ENCODE data around the gene ZNG1F. TPM values are rescaled to one million over a fixed set of nuclear protein-coding genes. Genes with fewer than 3 reads are reported as not detected.
A peak's percentile ranks its signal among the peaks of the same experiment; 100 is the strongest.
"Not testable (repeated sequence)": the region's sequence is repeated elsewhere in the genome, so short reads cannot be mapped to it uniquely, and the experiment has no call there.

ZNG1F gene
- total RNA-seq, 1 experiment from 2014 or later, result 6.9 TPM

DNA sequence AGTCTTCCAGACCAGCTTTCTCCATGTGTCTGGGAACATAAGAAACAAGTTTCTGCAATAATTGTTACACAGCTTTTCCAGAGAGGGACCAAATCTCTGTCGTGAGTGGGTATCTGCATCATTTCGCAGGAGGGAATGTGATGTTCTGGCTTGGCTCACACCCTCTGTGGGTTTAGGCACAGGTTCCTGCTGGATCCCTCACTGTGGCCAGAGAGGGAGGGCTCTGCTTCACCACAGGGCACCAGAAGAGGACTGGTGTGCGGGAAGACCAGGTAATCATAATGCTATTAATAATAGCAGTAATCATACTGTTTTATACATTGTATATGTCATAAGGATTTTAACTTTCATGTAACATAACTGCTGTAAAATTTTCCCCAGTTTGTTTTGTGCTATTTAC, 41.3 kb upstream of the ZNG1F start:
- H3F3A ChIP-seq (ENCODE audit: low read length, unreplicated experiment); POLR2A ChIA-PET (ENCODE audit: unreplicated experiment); H4K20me1 ChIP-seq (ENCODE audit: low read length); intact Hi-C loops (cut with micrococcal nuclease); H3K4me2 ChIP-seq (ENCODE audit: low read length); H3K27me3 ChIP-seq (ENCODE audit: low read length); BruUV-seq (replicated peaks); H3K79me2 ChIP-seq (ENCODE audit: low read length); H3K36me3 ChIP-seq (ENCODE audit: low read depth, low read length); H2AFZ ChIP-seq (ENCODE audit: low read length); H3K4me1 ChIP-seq (ENCODE audit: insufficient read depth, low read length); H3K9ac ChIP-seq (ENCODE audit: low read length); H3K9me2 ChIP-seq (replicated peaks; ENCODE audit: low read length); H3K9me3 ChIP-seq (ENCODE audit: low read length); H3K4me3 ChIP-seq (ENCODE audit: low read length); H3K27ac ChIP-seq (ENCODE audit: low read length); CTCF ChIA-PET: not testable (repeated sequence)
- DNase-seq (peak; percentile 2), ATAC-seq (peak; percentile 31; the same call in 1 of the 2 replicates)

DNA sequence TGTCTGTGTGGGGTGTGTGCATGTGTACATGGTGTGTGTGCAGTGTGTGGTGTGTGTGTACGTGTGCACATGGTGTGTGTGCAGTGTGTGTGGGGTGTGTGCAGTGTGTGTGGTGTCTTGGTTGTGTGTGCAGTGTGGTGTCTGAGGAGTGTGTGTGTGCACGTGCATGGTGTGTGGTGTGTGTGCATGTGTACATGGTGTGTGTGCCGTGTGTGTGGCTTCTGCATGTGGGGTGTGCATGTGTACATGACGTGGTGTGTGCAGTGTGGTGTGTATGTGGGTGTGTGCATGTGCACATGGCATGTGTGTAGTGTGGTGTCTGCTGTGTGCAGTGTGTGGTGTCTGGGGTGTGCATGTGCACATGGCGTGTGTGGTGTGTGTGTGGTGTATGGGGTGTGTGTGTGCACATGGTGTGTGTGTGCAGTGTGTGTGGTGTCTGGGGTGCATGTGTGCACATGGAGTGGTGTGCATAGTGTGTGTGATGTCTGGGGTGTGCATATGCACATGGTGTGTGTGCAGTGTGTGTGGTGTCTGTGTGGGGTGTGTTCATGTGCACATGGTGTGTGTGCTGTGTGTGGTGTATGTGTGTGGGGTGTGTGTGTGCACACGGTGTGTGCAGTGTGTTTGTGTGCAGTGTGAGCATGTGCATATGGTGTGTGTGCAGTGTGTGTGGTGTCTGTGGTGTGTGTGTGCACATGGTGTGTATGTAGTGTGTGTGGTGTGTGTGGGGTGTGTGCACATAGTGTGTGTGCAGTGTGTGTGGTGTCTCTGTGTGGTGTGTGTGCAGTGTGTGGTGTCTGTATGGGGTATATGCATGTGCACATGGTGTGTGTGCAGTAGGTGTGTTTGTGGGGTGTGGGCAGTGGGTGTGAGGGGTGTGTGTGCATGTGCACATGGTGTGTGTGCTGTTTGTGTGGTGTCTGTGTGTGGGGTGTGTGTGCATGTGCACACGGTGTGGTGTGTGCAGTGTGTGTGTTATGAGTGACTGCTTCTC, 40.6 kb upstream of the ZNG1F start:
- H4K20me1 ChIP-seq (ENCODE audit: low read length), result no peaks in the 10 kb centered on the region
- intact Hi-C loops (cut with micrococcal nuclease), result no loop called here
- H3K9me3 ChIP-seq (ENCODE audit: low read length), result no peaks in the 10 kb centered on the region
- ChIA-PET CTCF (no interaction called here), POLR2A (ENCODE audit: unreplicated experiment) (no interaction called here)
- BruUV-seq (replicated peaks), result no TSS peak
- TF ChIP-seq EZH2phosphoT487 (IDR thresholded peaks at IDR 0.05; ENCODE audit: borderline replicate concordance, low read length) (no peak), EZH2 (IDR thresholded peaks at IDR 0.05; ENCODE audit: low read length, unreplicated experiment) (no peak)
- TF ChIP-seq, protein P1, sequence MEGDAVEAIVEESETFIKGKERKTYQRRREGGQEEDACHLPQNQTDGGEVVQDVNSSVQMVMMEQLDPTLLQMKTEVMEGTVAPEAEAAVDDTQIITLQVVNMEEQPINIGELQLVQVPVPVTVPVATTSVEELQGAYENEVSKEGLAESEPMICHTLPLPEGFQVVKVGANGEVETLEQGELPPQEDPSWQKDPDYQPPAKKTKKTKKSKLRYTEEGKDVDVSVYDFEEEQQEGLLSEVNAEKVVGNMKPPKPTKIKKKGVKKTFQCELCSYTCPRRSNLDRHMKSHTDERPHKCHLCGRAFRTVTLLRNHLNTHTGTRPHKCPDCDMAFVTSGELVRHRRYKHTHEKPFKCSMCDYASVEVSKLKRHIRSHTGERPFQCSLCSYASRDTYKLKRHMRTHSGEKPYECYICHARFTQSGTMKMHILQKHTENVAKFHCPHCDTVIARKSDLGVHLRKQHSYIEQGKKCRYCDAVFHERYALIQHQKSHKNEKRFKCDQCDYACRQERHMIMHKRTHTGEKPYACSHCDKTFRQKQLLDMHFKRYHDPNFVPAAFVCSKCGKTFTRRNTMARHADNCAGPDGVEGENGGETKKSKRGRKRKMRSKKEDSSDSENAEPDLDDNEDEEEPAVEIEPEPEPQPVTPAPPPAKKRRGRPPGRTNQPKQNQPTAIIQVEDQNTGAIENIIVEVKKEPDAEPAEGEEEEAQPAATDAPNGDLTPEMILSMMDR (conservative IDR thresholded peaks at IDR 0.05; ENCODE audit: low read depth, low read length), result no peak
- no peaks in the 10 kb centered on the region for H3K9me2 ChIP-seq (replicated peaks; ENCODE audit: low read length)
- no peaks in the 10 kb centered on the region for H3F3A ChIP-seq (ENCODE audit: low read length, unreplicated experiment)
- no peak for DNase-seq
- H3K79me2 ChIP-seq (ENCODE audit: low read length), result no peaks in the 10 kb centered on the region
- H3K9ac ChIP-seq (ENCODE audit: low read length), result no peak overlapping the region
- H2AFZ ChIP-seq (ENCODE audit: low read length), result no peak overlapping the region
- H3K36me3 ChIP-seq (ENCODE audit: low read depth, low read length), result no peaks in the 10 kb centered on the region
- H3K27me3 ChIP-seq (ENCODE audit: low read length), result no peaks in the 10 kb centered on the region
- ATAC-seq, result peak; percentile 13; the same call in 1 of the 2 replicates
- no peaks in the 10 kb centered on the region for H3K4me1 ChIP-seq (ENCODE audit: insufficient read depth, low read length)
- no peak overlapping the region for H3K4me2 ChIP-seq (ENCODE audit: low read length)
- no peak overlapping the region for H3K4me3 ChIP-seq (ENCODE audit: low read length)
- H3K27ac ChIP-seq (ENCODE audit: low read length), result no peak overlapping the region

DNA sequence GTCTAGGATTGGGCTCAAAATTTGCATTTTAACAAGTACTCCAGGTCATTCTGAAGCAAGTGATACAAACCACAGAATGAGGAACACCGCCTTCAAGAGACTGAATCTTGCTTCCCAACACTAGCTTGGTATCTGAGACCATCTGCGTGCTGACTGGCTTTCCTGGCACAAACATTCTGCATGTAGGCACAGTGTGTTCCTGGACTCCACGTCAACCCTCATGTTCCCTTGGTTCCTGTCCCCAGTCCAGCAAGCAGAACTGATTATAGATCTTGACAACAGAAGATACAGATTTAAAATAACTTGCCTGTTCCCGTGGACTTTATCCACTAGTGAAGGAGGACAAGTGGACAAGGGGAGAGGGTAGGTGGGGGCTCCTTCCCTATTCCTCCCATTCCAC, 30.7 kb upstream of the ZNG1F start:
- H3F3A ChIP-seq (ENCODE audit: low read length, unreplicated experiment); H3K9me2 ChIP-seq (replicated peaks; ENCODE audit: low read length); DNase-seq; POLR2A ChIA-PET (ENCODE audit: unreplicated experiment); ATAC-seq; intact Hi-C loops (cut with micrococcal nuclease); H3K9ac ChIP-seq (ENCODE audit: low read length); BruUV-seq (replicated peaks); H4K20me1 ChIP-seq (ENCODE audit: low read length); H3K4me2 ChIP-seq (ENCODE audit: low read length); H3K79me2 ChIP-seq (ENCODE audit: low read length); H3K27me3 ChIP-seq (ENCODE audit: low read length); H3K36me3 ChIP-seq (ENCODE audit: low read depth, low read length); H3K4me1 ChIP-seq (ENCODE audit: insufficient read depth, low read length); H3K9me3 ChIP-seq (ENCODE audit: low read length); CTCF ChIA-PET; H2AFZ ChIP-seq (ENCODE audit: low read length); H3K4me3 ChIP-seq (ENCODE audit: low read length); H3K27ac ChIP-seq (ENCODE audit: low read length): not testable (repeated sequence)

DNA sequence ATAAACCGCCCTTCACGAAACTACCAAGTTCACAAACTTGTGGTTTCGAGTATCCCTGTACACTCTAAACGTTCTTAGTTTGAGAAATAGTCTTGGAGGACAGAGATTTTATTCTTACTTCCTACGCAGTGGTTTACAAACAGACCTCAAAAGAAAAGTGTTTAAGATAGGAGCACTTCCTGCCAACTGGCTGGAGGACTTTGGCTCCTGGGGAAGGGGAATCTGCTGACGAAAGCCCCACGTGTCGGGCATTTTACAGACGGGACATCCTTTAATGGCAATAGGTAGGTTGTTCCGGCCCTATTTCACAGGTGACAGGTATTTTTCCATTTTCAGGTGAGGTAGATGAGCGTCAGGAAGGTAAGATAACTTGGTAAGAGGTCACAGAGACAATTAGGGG, 678 bp downstream of the ZNG1F start:
- H3F3A ChIP-seq (ENCODE audit: low read length, unreplicated experiment); H3K27me3 ChIP-seq (ENCODE audit: low read length); H4K20me1 ChIP-seq (ENCODE audit: low read length); CTCF ChIA-PET; H3K27ac ChIP-seq (ENCODE audit: low read length); POLR2A ChIA-PET (ENCODE audit: unreplicated experiment); H3K9me3 ChIP-seq (ENCODE audit: low read length); ATAC-seq; BruUV-seq (replicated peaks); H3K9me2 ChIP-seq (replicated peaks; ENCODE audit: low read length); intact Hi-C loops (cut with micrococcal nuclease); H2AFZ ChIP-seq (ENCODE audit: low read length); H3K36me3 ChIP-seq (ENCODE audit: low read depth, low read length); H3K9ac ChIP-seq (ENCODE audit: low read length); H3K4me1 ChIP-seq (ENCODE audit: insufficient read depth, low read length); DNase-seq; H3K79me2 ChIP-seq (ENCODE audit: low read length); H3K4me3 ChIP-seq (ENCODE audit: low read length); H3K4me2 ChIP-seq (ENCODE audit: low read length): not testable (repeated sequence)

DNA sequence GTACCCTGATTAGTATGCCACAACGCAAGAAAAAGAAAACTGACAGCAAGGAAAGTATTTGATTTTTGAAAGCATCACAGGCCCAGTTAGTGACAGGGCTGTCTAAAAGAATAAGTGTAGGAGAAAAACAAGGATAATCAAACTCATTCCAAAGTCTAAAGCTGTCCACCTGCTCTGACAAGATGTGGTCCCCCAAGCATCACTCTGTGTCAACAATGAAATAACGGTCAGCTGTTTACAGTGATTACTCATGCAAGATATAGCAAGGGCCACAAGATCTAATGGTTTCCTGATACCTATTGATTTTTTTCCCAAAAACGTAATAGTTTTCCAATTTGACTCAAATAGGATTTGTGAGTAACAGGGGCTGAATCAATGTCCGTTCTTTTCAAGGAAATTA, 14.1 kb downstream of the ZNG1F start:
- DNase-seq, result peak; percentile 12
- H4K20me1 ChIP-seq (ENCODE audit: low read length); H3K27me3 ChIP-seq (ENCODE audit: low read length); ATAC-seq; H3K9me3 ChIP-seq (ENCODE audit: low read length); H2AFZ ChIP-seq (ENCODE audit: low read length); H3F3A ChIP-seq (ENCODE audit: low read length, unreplicated experiment); H3K9ac ChIP-seq (ENCODE audit: low read length); BruUV-seq (replicated peaks); intact Hi-C loops (cut with micrococcal nuclease); H3K79me2 ChIP-seq (ENCODE audit: low read length); H3K36me3 ChIP-seq (ENCODE audit: low read depth, low read length); H3K4me1 ChIP-seq (ENCODE audit: insufficient read depth, low read length); POLR2A ChIA-PET (ENCODE audit: unreplicated experiment); CTCF ChIA-PET; H3K9me2 ChIP-seq (replicated peaks; ENCODE audit: low read length); H3K27ac ChIP-seq (ENCODE audit: low read length); H3K4me2 ChIP-seq (ENCODE audit: low read length); H3K4me3 ChIP-seq (ENCODE audit: low read length): not testable (repeated sequence)

DNA sequence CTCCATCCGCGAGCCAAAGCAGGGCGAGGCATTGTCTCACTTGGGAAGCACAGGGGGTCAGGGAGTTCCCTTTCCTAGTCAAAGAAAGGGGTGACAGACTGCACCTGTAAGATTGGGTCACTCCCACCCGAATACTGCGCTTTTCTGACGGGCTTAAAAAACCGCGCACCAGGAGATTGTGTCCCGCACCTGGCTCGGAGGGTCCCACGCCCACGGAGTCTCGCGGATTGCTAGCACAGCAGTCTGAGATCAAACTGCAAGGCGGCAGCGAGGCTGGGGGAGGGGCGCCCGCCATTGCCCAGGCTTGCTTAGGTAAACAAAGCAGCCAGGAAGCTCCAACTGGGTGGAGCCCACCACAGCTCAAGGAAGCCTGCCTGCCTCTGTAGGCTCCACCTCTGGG, 39.0 kb downstream of the ZNG1F start:
- POLR2A ChIA-PET (ENCODE audit: unreplicated experiment); H3K9me3 ChIP-seq (ENCODE audit: low read length); H3K36me3 ChIP-seq (ENCODE audit: low read depth, low read length); H3K27me3 ChIP-seq (ENCODE audit: low read length); H3F3A ChIP-seq (ENCODE audit: low read length, unreplicated experiment); H3K4me1 ChIP-seq (ENCODE audit: insufficient read depth, low read length); H3K4me2 ChIP-seq (ENCODE audit: low read length); H3K79me2 ChIP-seq (ENCODE audit: low read length); H3K9ac ChIP-seq (ENCODE audit: low read length); intact Hi-C loops (cut with micrococcal nuclease); H4K20me1 ChIP-seq (ENCODE audit: low read length); ATAC-seq; H2AFZ ChIP-seq (ENCODE audit: low read length); H3K9me2 ChIP-seq (replicated peaks; ENCODE audit: low read length); CTCF ChIA-PET; H3K4me3 ChIP-seq (ENCODE audit: low read length); H3K27ac ChIP-seq (ENCODE audit: low read length); BruUV-seq (replicated peaks); DNase-seq: not testable (repeated sequence)

Measured in PC-3 (cell line).